ENCODE data around the gene PAM.

Gene PAM

GRCh38 chr5:102807878-102808502 is 52.9 kb downstream of the PAM start:
- DNase-seq (ENCODE audit: low read depth in 2 of 2, low spot score in 1 of 2): no peak

- no peak for DNase-seq (ENCODE audit: low read depth in 2 of 2, low spot score in 1 of 2)
These were observed 53.9 kb downstream of the PAM start for GRCh38 chr5:102809033-102809432.

GRCh38 chr5:102811972-102812371 is 56.9 kb downstream of the PAM start:
- no peak for DNase-seq (ENCODE audit: low read depth in 2 of 2, low spot score in 1 of 2)

GRCh38 chr5:102813740-102814139 is 58.6 kb downstream of the PAM start:
- DNase-seq (ENCODE audit: low read depth in 2 of 2, low spot score in 1 of 2): no peak

- DNase-seq (ENCODE audit: low read depth in 2 of 2, low spot score in 1 of 2): no peak
These were observed 60.0 kb downstream of the PAM start for GRCh38 chr5:102815084-102815483.

- no peak for DNase-seq (ENCODE audit: low read depth in 2 of 2, low spot score in 1 of 2)
These were observed 60.6 kb downstream of the PAM start for GRCh38 chr5:102815540-102816332.

- DNase-seq (ENCODE audit: low read depth in 2 of 2, low spot score in 1 of 2): no peak
These were observed 63.2 kb downstream of the PAM start for GRCh38 chr5:102818345-102818744.

GRCh38 chr5:102818934-102819333 is 63.8 kb downstream of the PAM start:
- DNase-seq (ENCODE audit: low read depth in 2 of 2, low spot score in 1 of 2): no peak

GRCh38 chr5:102819634-102820033 is 64.5 kb downstream of the PAM start:
- no peak for DNase-seq (ENCODE audit: low read depth in 2 of 2, low spot score in 1 of 2)

- no peak for DNase-seq (ENCODE audit: low read depth in 2 of 2, low spot score in 1 of 2)
These were observed 68.4 kb downstream of the PAM start for GRCh38 chr5:102823441-102823874.

GRCh38 chr5:102826629-102827028 is 71.5 kb downstream of the PAM start:
- DNase-seq (ENCODE audit: low read depth in 2 of 2, low spot score in 1 of 2): no peak

- no peak for DNase-seq (ENCODE audit: low read depth in 2 of 2, low spot score in 1 of 2)
These were observed 75.1 kb downstream of the PAM start for GRCh38 chr5:102830241-102830640.

- DNase-seq (ENCODE audit: low read depth in 2 of 2, low spot score in 1 of 2): no peak
These were observed 77.3 kb downstream of the PAM start for GRCh38 chr5:102832445-102832844.

- DNase-seq (ENCODE audit: low read depth in 2 of 2, low spot score in 1 of 2): no peak
These were observed 78.0 kb downstream of the PAM start for GRCh38 chr5:102833146-102833545.

GRCh38 chr5:102834438-102834964 is 79.4 kb downstream of the PAM start:
- DNase-seq (ENCODE audit: low read depth in 2 of 2, low spot score in 1 of 2): no peak

GRCh38 chr5:102835717-102836116 is 80.6 kb downstream of the PAM start:
- DNase-seq (ENCODE audit: low read depth in 2 of 2, low spot score in 1 of 2): no peak

GRCh38 chr5:102841021-102841420 is 85.9 kb downstream of the PAM start:
- no peak for DNase-seq (ENCODE audit: low read depth in 2 of 2, low spot score in 1 of 2)

- no peak for DNase-seq (ENCODE audit: low read depth in 2 of 2, low spot score in 1 of 2)
These were observed 88.9 kb downstream of the PAM start for GRCh38 chr5:102843997-102844396.

- DNase-seq (ENCODE audit: low read depth in 2 of 2, low spot score in 1 of 2): no peak
These were observed 89.9 kb downstream of the PAM start for GRCh38 chr5:102845041-102845440.

- DNase-seq (ENCODE audit: low read depth in 2 of 2, low spot score in 1 of 2): no peak
These were observed 95.4 kb downstream of the PAM start for GRCh38 chr5:102850503-102850902.

GRCh38 chr5:102853680-102854079 is 98.6 kb downstream of the PAM start:
- DNase-seq (ENCODE audit: low read depth in 2 of 2, low spot score in 1 of 2): no peak

- DNase-seq (ENCODE audit: low read depth in 2 of 2, low spot score in 1 of 2): no peak
These were observed 100.7 kb downstream of the PAM start for GRCh38 chr5:102855681-102856388.
